MM.1S (cell line): ENCODE results near the gene ZFAND6.

Experiments used
- CTCF ChIP-seq: fragments of 300-600 bp; sonication (generic); IDR thresholded peaks from 2 replicates; pipeline ENCODE4 v1.5.1; 2016; ENCODE audit warnings: antibody characterized with exemption, low read length, mixed read lengths
- EZH2 ChIP-seq: fragments of 300-600 bp; sonication (generic); optimal IDR thresholded peaks from 2 replicates; pipeline ENCODE3; 2017; ENCODE audit warnings: low read depth, mild to moderate bottlenecking, antibody characterized with exemption, low read length, mixed read lengths

GRCh38 chr15:80059786-80060355 is 395 bp downstream of the ZFAND6 start:
- TF ChIP-seq CTCF (no peak), EZH2 (no peak)
